HG03460 (cell line): ENCODE measurements around the gene PRAMEF5.
"Not testable (repeated sequence)": the region's sequence is repeated elsewhere in the genome, so short reads cannot be mapped to it uniquely, and the experiment has no call there.

Source experiments
- ATAC-seq: cut with Tn5 transposase; IDR thresholded peaks from one replicate; pipeline ENCODE4 v1.9.1; 2021; ENCODE audit not compliant: unreplicated experiment

Gene PRAMEF5

DNA sequence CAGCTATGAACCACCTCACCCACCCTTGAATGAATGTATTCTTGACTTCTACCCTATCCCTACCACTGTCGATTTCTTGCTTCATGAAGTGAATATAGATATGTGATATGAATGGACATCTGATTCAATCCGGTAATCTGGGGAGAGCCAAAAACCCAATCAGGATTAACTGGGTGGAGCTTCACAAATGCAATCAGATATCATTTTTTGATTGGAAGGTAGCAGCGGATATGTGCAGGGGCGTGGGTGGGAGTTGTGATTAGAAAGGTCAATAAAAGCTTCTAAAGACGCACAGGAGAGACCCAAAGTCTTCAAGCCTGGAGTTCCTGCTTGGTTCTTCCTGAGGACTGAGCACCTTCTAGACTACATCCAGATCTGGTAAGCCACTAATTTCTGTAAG lies at the start of gene PRAMEF5:
Gene PRAMEF5 (plus strand): TSS at position 301 of the 400 bp plus-strand sequence. CDS start 5,071 bp downstream, outside the sequence.
- ATAC-seq = not testable (repeated sequence)

DNA sequence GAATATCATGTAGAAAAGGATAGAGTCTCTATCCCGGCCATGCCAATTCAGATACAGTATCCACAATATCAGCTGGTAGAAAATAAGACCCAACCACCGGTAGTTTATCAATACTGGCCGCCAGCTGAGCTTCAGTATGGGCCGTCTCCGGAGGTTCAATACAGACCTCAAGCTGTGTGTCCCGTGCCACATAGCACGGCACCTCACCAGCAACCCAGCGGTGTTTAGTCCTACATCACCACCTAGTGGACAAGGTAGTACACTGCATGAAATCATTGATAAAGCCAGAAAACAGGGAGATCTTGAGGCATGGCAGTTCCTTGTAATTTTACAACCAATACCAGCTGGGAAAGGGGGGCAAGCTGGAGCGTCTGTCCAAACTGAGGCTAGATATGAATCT lies 45.3 kb upstream of the PRAMEF5 start:
- ATAC-seq = not testable (repeated sequence)

DNA sequence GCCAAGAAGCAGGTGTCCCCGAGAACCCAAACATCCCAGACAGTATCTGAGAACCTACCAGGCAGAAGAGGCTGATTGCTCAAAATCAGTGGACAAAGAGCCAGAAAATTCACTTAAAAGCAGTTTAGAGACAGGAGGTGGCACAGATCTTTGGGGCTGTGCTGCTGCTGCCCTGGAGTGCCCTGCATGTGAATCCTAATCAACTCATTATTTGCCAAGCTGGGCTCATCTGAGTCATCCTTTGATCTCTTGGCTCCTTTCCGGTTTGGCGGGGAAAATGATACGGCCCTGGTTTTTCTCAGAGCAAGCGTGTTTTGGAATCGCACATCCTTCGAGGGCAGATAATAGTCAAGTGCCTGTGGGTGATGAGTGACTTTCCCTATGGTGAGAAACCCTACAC lies 37.4 kb upstream of the PRAMEF5 start:
- ATAC-seq = not testable (repeated sequence)

DNA sequence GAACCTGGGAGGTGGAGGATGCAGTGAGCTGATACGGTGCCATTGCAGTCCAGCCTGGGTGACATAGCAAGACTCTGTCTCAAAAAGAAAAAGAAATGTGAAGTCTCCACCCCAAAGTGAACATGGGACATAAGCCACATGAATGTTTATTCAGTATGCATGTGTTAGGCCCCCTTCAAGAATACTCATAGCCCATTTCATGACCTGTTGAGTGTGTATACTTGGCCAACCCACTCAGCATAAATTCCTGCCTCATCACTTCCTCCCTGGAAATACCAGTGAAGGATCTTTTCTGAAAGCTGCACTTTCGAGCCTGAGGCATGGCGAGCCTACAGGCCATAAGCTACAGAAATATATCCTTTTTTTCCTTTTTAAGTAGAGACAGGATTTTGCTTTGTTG lies 34.8 kb upstream of the PRAMEF5 start:
- ATAC-seq = not testable (repeated sequence)

DNA sequence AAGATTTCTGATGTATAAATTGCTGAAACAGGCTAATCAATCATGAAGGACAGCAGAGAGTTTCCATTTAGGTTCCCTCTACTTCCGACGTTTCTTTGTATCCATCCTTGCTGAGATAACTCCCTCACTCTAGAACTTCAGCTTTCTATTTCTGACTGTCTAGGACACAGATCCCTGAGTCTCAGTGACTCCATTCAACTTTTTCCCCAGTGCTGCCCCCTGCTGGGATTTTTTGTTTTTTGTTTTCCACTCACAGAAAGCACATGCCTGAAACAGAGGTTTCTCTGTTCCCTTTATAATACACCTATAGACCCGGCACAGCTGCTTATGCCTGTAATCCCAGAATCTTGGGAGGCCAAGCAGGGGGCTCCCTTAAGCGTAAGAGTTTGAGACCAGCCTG lies 31.2 kb upstream of the PRAMEF5 start:
- ATAC-seq = not testable (repeated sequence)

DNA sequence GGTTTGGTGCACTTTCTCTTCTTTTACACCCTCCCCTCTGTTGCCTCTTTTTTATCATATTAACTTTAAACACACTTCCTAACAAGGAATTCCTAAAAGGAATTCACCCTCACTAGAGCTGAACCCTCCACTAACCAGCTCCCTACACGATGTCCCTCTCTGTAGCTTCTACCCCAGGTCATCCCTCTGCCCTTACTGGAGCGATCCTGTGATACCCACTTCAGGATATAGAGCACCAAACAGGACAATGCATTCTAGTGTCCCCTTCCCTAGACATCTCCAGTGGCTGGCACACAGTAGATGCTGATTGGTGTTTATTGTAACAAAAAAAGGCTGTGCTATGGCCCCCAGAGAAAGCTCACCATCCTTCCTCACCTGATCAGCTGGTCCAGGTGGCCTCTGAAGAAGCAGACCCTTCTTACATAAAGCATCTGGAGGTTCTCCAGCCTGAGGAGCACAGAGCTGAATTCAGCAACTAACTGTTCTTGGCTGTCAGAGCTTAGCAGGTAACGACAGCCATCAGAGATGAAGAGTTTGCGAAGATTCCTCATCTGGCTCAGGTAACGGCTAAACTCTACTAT lies 29.4 kb upstream of the PRAMEF5 start:
- ATAC-seq = no peak

DNA sequence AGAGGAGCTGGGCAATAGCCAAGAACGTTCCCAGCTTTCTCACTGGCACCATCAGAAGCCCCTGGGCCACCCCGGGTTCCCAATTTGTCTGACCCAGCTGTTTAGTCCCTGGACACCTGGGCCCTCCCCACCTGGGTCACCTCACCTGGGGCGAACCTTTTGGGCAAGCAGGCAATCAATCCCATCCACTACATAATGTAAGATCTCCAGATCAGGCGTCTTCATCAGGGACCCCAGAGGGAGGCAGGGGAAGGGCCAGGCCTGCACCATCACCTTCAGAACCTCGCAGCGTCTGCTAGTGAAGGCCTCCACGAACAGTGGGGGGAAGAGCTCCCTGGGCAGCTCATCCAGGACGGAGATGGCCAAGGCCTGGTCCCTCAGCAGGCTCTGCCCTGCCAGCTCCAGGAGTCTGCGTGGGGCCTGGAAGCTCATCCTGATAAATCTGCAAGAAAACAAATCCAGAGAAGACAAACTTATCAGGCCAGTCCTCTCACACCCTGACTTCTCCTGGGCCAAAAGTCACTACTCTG lies 28.3 kb upstream of the PRAMEF5 start, which contains the start of gene PRAMEF18:
Gene PRAMEF18 (minus strand): TSS at position 480 of the 530 bp plus-strand sequence. CDS start 48 bp downstream, at position 432.
- ATAC-seq = not testable (repeated sequence)

DNA sequence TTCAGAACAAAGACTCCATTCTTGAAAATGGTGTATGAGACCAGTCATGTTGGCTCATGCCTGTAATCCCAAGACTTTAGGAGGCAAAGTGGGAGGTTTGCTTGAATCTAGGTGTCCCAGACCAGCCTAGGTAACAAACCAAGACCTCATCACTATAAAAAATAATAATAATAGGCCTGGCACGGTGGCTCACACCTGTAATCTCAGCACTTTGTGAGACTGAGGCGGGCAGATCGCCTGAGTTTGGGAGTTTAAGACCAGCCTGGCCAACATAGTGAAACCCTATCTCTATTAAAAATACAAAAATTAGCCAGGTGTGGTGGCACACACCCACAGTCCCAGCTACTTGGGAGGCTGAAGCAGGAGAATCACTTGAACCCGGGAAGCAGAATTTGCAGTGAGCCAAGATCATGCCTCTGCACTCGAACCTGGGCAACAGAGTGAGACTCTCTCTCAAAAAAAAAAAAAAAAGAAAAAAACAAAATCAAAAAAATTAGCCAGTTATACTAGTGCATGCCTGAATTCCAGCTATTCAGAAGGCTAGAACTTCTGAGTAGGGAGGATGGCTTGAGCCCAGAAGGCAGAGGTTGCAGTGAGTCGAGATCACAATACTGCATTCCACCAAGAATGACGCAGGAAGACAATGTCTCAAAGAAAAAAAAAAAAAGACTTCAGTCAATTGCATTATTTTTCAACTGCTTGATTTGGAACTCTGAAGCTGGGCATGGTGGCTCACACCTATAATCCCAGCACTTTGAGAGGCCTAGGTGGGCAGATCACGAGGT lies 26.5 kb upstream of the PRAMEF5 start:
- not testable (repeated sequence) for ATAC-seq

DNA sequence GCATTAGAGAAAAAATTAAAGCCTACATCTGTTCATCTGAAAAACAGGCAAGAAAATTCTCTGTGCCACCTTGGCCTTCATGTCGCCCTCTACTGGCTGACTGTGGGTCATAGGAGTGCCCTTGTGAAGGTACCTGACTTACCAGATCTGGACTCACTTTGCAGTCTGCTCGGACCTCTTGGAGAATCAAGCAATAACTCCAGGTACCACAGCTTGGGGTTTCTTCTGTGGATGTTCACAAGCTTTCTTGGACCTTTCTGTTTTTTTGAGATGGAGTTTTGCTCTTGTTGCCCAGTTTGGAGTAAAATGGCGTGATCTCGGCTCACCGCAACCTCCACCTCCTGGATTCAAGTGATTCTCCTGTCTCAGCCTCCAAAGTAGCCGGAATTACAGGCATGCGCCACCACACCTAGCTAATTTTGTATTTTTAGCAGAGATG lies 25.6 kb upstream of the PRAMEF5 start:
- ATAC-seq = no peak

DNA sequence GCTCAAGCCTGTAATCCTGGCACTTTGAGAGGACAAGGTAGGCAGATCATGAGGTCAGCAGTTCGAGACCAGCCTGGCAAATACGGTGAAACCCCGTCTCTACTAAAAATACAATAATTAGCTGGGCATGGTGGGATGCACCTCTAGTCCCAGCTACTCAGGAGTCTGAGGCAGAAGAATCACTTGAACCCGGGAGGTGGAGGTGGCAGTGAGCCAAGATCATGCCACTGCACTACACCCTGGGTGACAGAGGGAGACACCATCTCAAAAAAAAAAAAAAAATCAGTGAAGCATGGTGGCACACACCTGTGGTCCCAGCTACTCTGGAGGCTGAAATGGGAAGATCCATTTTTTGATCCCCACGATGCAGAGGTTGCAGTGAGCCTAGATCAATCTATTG lies 23.9 kb upstream of the PRAMEF5 start:
- not testable (repeated sequence) for ATAC-seq

DNA sequence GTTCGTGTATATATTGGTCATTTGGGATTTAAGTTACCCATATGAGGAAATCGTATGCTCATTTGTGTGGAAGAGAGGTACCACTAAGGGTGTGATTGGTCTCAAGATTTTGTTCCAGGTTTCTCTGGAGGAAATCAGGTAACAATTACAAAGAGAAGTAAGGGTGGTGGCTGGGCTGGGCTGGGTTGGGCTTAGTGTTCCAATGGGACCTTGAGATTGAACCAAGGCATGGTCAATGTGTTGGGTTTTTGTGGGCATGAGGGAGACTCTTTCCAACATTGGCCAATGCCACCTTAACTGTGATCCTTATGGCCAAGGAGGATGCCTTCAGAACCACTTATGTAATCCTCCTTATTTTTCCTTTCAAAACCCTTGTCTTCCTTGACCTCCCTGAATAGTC lies 23.4 kb upstream of the PRAMEF5 start:
- not testable (repeated sequence) for ATAC-seq

DNA sequence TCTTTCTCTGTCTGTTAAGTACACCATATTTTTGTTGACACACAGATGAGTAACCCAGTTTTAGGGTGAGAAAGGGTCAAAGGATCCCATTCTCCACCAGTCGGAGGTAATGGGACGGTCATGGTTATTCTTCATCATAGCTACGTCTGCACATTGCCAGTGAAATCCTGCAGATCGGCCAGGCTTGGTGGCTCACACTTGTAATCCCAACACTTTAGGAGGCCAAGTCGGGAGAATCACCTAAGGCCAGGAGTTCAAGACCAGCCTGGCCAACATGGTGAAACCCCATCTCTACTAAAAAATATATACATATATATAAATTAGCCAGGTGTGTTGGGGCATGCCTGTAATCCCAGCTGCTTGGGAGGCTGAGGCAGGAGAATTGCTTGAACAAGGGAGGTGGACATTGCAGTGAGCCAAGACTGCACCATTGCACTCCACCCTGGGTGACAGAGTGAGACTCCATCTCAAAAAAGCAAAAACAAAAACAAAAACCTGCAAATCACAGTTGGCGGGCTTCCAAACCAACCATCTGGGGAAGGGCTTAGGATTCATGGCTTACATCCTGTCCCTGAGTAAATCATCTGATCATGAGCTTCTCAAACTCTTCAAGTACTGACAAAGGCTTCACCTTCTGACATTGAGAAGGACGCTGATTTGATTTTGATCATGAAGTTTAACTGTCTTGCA lies 22.8 kb upstream of the PRAMEF5 start:
- ATAC-seq = not testable (repeated sequence)

DNA sequence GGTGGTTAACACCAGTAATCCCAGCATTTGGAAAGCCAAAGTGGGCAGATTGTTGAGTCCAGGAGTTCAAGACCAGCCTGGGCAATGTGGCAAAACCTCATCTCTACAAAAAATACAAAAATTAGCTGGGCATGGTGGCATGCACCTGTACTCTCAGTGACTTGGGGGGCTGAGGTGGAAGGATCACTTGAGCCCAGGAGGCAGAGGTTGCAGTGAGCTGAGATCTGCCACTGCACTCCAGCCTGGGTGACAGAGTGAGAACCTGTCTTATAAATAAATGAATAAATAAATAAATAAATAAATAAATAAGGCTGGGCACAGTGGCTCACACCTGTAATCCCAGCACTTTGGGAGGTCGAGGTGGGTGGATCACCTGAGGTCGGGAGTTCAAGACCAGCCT lies 21.9 kb upstream of the PRAMEF5 start:
- not testable (repeated sequence) for ATAC-seq

DNA sequence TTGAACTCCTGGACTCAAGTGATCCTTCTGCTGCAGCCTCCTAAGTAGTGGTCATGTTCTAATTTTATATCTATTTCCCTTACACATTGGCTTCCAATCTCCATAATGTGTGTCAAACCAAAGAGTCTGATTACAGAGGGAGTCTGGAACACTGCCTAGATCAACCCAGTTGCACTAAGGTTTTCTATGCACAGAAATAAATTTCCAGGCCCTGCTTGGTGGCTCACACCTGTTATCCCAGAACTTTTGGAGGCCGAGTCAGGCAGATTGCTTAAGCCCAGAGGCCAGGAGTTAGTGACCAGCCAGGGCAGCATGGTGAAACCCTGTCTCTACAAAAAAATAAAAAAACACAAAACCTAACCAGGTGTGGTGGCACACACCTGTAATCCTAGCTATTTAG lies 19.9 kb upstream of the PRAMEF5 start:
- ATAC-seq = not testable (repeated sequence)

DNA sequence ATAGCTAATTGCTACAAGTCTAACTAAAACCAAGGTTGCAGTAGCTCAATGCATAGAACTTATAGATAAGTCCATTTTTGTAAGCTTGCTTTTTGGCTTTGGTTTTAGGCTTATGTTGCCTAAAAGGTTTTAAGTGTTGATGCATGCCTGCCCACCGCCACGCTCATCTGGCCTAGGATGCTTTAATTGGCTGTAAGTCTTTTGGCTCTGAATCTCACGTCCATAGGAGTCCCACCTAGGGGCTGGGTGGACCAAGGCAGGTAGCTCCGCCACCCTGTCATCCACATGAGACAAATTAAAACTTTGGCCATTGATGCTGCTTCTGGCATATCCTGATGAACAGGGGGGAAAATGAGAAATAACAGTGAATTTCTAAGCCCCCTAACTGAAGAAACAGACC lies 16.4 kb upstream of the PRAMEF5 start:
- ATAC-seq = not testable (repeated sequence)

DNA sequence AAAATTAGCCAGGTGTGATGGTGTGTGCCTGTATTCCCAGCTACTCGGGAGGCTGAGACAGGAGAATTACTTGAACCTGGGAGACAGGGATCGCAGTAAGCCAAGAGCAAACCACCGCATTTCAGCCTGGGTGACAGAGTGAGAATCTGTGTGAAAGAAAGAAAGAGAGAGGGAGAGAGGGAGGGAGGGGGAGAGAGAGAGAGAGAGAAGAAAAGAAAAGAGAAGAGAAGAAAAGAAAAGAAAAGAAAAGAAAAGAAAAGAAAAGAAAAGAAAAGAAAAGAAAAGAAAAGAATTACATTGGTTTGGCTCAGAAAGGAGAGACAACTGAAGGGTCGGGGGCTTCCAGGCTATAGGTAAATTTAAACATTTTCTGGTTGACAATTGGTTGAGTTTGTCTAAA lies 14.4 kb upstream of the PRAMEF5 start:
- ATAC-seq = not testable (repeated sequence)

DNA sequence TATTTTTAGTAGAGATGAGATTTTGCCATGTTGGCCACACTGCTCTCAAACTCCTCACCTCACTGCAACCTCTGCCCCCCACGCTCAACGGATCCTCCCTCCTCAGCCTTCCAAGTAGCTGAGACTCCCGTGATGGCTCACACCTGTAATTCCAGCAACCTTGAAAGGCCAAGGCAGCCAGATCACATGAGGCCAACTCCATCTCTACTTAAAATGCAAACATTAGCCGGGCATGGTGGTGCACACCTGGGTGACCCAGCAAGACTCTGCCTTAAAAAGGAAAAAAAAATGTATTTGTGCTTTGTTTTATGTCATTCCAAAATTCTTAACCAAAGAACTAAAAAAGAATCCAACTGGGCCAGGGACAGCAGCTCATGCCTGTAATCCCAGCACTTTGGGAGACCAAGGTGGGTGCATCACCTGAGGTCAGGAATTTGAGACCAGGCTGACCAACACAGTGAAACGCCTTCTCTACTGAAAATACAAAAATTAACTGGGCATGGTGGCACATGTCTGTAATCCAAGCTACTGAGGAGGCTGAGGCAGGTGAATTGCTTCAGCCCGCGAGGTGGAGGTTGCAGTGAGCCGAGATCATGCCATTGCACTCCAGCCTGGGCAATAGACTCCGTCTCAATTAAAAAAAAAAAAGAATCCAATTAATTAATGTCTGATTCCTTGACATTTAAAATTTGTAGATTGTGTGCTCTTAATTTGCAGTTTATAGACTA lies 10.3 kb upstream of the PRAMEF5 start:
- not testable (repeated sequence) for ATAC-seq

DNA sequence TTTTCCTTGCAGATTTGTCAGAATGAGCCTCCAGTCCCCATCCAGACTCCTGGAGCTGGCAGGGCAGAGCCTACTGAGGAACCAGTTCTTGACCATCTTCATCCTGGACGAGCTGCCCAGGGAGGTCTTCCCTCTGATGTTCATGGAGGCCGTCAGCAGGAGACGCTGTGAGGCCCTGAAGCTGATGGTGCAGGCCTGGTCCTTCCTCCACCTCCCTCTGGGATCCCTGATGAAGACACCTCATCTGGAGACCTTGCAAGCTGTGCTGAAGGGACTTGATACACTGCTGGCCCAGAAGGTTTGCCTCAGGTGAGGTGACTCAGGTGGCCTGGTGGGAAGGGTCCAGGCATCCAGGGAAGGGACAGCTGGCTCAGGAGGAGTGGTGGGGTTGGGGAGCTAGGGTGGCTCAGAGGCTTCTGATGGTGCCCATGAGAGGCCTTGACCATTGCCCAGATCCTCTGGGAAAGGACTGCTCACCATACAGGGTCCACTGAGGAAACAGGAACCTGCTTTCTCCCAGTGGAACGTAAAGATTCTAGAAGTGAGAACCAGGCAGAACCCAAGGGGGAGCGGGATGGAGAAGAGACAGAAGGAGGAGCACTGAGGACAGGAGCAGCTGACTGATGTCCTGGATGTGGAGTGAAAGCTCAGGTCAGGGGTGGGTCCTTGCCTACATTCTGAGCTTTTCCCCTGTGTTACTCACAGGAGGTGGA lies 8.0 kb upstream of the PRAMEF5 start:
- not testable (repeated sequence) for ATAC-seq

DNA sequence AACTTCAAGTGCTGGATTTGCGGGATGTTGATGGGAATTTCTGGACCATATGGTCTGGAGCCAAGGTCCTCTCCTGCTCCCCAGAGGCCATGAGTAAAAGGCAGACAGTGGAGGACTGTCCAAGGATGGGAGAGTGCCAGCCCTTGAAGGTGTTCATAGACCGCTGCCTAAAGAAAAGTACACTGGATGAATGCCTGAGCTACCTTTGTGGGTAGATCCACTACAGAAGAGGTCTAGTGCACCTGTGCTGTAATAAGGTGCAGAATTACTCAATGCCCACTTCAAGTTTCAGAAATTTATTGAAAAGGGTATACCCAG lies 7.5 kb upstream of the PRAMEF5 start:
- ATAC-seq = not testable (repeated sequence)

DNA sequence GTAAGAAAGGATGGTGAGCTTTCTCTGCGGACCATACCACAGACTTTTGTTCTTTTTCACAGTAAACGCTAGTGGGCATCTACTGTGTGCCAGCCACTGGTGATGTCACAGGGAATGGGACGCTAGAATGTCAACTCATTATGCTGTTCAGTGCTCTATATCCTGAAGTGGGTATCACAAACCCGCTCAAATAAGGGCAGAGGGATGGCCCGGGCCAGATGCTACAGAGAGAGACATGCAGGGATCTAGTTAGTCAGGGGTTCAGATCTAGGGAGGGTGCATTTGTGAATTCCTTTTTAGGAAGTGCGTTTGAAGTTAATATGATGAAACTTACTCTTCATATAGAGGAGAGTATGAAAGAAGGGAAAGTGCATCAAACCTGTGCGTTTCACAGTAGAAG lies 6.9 kb upstream of the PRAMEF5 start:
- not testable (repeated sequence) for ATAC-seq
